ENCODE data around the gene NUP210.
"Not testable (repeated sequence)": the region's sequence is repeated elsewhere in the genome, so short reads cannot be mapped to it uniquely, and the experiment has no call there.

NUP210 gene

DNA sequence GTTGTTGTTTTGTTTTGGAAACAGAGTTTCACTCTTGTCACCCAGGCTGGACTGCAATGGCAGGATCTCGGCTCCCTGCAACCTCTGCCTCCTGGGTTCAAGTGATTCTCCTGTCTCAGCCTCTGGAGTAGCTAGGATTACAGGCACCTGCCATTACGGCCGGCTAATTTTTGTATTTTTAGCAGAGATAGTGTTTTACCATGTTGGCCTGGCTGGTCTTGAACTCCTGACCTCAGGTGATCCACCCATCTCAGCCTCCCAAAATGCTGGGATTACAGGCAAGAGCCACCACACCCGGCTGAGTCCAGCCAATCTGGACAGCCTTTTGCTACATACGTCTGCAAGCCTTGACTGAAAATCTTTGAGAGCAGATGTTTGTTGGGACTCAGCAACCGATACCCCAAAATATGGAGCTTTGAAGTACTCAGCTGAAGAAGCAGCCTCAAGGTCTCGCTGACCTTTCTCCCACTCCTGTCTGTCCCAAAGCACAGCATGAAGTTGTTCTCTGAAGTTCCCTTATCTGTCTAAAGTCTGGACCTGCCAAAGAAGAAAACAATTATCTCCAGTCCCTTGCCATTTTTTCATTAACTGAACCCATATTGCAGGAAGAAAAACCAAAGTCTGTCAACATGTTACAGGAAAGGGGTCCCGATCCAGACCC lies 9.6 kb upstream of the NUP210 start:
- DNase-seq, result no peak

DNA sequence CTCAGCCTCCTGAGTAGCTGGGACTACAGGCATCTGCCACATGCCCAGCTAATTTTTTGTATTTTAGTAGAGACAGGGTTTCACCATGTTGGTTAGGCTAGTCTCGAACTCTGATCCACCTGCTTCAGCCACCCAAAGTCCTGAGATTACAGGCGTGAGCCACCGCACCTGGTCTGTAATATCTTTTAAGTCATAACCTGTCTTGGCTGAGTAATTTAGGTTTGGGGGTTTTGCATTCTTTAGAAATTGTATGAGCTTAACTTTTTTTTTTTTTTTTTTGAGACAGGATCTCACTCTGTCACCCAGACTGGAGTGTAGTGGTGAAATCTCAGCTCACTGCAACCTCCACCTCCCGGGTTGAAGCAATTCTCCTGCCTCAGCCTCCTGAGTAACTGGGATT lies 8.6 kb upstream of the NUP210 start:
- not testable (repeated sequence) for DNase-seq

DNA sequence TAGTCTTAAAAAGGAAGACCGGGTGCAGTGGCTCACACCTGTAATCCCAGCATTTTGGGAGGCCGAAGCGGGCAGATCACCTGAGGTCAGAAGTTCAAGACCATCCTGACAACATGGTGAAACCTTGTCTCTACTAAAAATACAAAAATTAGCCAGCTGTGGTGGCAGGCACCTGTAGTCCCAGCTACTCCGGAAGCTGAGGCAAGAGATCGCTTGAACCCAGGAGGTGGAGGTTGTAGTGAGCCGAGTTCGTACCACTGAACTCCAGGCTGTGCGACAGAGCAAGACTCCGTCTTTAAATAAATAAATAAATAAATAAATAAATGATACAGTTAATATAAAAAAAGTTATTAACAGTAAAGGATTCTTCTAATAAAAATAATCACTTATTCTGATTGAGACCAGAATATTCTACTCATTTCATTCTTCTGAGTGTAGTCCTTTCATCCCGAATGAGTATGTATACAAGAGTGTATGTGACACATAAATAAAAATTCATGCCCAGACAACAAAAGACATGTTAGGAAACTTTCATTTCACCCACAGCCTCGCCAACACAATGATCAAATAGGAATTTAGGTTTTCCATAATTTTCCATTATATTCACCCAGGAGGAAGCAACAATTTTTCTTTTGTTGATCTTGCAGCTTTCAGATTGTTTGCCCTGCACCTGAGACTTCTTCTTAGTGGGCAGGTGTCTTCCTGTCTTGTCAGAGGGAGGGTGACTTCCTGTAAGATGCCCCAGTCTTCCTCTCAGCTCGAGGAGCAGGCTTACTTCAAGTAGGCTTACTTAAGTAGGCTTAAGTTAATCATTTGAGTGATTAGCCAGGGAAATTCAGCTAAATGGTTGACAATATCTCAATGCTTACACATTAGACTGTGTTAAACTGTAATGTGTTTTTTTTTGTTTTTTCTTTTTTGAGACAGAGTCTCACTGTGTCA lies 7.8 kb upstream of the NUP210 start:
- no peak for DNase-seq

DNA sequence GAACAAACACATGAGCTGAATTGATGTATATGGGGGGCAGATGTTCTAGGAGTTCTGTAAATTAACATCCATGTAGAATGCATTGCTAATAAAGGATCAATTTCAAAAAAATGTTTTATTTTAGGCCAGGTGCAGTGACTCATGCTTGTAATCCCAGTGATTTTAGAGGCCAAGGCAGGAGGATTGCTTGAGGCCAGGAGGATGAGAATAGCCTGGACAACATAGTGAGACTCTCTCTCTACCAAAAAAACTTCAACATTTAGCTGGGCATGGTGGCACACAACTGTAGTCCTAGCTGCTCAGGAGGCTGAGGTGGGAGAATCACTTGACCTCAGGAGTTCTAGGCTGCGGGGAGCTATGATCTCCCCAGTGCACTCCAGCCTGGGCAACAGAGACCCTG lies 6.5 kb upstream of the NUP210 start:
- no peak for DNase-seq

DNA sequence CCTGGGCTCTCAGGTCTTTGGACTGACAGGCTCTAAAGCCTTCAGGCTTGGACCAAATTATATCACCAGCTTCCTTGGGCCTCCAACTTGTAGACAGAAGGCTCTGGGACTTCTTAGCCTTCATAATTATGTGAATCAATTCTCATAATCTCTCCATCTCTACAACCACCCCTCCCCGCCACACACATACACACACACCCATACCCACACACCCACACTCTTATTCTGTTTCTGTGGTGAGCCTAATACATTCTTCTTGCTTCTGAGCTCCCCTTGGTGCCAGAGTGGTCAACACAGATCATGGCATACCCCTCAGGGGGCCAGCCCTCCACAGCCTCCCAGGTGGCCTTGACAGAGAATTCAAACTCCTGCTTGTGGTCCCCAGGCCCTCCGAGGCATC lies 5.6 kb upstream of the NUP210 start:
- no peak for DNase-seq

DNA sequence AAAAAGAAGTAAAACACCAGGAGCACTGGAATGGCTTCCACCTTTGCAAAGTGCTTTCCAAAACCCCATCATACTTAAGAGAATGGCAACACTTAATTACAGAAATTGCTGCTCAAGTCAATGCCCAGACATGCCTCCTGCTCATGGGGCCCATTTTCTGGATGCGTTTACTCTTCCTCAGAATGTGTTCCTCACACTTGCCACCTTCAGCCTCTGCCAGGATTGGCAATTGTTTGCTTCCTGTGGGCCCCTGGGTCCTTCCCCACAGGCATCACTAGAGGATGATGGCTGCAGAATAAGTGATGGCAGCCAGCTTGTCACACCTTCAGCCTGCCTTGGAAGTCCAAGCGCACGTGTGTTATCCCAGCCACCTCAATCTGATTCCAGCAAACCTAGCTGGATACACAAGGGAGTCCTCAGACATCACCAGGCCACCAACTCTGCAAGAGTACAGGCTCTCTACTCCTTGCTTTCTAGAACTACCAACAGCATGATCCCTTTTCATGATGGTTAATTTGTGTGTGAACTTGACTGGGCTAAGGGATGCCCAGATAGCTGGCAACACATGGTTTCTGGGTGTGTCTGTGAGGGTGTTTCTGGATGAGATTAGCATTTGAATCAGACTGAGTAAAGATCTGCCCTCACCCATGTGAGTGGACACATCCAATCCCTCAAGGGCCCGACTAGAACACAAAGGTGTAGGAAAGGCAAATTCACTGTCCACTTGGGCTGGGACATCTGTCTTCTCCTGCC lies 4.9 kb upstream of the NUP210 start:
- no peak for DNase-seq

DNA sequence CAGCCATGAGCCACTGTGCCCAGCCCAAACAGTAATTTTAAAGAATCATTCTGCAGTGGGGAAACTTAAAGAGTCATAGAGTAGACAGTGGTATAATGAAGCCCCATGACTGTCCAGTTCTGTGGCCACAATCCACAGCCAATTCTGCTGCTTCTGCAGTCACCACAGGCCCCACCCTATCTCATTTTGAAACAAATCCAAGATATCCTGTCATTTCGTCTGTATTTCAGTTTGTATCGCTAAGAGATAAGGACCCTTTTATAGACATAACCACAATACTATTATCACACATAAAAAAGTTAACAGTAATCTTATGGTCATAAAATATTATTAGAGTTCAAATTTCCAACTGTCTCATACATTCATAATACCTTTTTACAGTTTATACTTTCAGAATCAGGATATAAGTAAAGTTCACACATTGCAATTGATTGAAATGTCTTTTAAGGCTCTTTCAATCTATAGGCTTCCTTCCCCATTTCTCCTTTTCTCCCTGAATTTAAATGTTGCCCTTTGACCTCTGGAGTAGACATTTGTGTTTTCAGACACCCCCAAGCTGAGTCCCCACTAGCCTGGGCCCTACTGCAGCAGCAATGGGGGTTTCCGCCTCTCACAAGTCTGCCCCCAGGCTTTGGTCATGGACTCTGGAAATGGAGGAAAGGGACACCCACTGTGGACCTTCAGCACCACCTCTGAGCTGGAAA lies 4.2 kb upstream of the NUP210 start:
- no peak for DNase-seq

DNA sequence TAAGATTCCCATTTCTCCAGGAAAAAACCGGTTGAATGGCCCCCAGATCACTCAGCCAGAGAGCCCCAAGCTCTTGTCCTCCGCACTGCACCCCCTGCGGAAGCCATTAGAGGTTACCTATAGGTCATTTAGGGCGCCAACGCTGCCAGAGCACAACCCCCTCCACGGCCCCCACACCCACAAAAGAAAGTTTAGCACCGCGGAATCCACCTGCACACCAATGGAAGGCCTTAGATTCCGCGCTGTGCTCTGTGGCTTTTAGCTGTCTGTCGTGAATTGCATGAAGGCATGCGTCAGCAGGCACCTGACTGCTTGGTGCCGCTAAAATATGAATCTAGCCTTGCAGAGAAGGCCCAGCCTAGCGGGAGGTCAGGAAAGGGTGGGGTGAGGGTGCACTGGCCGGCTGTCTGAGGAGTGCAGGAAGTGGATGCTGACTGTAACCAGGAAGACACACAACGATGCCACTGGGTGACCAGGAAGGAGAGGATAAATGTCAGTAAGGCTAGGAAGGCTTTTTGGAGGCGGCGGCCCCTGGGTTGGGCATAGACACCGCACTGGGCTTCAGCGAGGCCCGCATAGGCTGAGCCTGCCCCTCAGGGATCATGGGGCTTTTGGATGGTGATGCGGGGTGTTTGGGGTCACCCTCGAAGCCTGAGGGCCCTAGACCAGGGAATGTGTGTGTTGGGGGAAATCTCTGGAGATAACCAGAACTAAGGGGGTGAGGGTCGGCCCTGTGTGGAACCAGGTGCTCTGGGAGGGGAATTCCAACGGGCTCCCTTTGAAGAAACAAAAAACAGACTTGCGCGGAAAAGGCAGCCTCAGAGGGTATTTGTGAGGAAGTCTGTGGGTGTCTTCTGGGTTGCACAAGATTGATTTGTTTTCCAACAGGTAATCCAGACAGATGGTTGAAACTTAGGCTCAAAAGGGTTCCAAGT lies 976 bp upstream of the NUP210 start:
- DNase-seq, result peak; percentile 80

DNA sequence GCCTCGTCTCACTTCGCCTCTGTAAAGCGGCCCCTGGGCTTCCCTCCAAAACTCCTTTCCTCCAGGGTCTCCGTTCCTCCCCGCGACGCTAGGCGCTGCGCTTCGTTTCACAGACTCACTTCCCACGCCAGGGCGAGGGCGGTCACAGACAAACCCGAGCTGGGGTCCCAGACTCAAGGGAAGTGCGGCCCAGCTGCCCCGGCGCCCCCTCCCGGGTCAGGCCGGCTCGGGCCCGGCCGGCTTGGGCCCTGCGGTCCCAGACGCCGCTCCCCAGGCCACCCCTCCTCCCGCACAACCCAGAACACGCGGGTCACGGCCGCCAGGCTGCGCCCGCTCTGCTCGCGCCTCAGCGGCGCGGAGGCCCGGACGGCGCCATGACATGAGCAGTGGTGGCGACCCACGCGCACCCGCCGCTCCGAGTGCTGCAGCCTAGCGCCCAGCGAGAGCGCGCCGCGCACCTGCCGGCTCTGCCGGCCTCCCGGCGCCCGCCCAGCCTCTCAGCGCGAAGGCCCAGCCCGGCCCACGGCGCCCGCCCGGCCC lies 547 bp downstream of the NUP210 start:
- DNase-seq, result peak; percentile 64

DNA sequence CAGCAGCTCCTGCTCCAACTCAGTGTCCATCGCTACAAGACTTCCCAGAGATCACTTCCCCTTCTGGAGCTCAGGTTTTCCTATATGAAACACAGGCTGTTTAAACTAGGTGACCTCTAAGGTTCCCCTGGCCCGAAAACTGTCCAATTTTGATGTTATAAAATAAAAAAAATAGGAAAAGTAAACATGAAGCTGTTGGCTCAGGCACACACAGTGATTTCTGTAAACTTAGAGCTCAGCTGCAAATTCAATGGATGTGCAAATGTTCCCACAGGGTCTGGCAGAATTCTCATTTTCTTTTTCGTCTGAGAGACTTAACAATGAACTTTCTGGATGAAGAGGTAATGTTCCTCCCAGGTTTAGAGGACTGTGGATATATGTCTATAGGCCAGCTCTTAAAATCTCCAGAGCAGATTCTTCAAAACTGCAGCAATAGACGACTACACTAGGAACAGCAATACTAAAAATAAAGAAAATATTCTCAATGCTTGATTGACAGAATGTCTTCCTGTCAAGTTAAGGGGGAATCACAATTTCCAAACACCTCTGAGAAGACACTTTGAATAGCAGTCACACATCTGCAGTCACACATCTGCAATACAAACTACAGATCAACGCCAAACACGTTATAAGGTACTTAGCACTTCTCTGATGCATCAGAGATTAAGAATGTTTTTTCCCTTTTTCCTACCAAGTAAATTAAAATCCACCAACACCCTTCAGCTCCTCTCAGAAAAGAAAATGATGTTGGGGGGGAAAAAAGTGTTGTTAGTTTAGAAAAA lies 2.8 kb downstream of the NUP210 start:
- DNase-seq, result no peak

DNA sequence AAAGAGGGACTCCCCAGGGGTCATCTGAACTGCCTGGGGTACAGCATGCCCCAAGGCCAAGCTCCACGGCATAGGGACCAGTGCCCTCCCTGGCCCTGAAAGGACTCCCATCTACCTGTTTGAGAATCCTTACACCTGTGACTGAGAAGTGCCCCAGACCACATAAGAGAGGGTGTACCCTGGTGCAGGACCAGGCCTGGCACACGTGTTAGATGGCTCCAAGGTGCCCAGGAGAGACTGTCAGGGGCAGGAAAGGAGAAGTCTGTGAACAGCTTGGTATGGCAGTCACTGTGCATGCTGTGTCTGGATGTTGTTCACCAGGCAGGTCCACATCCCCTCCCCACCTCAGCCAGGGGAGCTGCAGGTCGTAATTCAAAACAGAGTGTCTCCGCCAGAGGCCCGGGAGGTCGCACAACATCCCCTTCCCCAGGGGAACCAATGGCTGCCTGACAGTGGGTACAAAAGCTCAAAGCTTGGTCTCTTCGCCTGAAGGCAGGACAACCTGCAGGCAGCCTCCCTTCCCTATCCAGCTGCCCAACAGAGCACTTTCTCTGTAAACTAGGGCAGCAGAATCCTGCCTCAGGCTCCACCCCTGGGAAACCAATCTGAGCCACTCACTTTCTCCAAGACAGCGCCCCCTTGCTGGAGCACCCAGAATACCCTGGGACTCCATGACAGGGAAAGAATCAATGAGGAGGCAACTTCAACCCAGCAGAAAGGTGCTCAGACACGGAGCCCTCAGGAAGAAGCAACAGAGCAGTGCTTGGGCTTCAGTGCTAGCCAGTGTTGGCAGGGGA lies 3.9 kb downstream of the NUP210 start:
- peak; percentile 24 for DNase-seq

DNA sequence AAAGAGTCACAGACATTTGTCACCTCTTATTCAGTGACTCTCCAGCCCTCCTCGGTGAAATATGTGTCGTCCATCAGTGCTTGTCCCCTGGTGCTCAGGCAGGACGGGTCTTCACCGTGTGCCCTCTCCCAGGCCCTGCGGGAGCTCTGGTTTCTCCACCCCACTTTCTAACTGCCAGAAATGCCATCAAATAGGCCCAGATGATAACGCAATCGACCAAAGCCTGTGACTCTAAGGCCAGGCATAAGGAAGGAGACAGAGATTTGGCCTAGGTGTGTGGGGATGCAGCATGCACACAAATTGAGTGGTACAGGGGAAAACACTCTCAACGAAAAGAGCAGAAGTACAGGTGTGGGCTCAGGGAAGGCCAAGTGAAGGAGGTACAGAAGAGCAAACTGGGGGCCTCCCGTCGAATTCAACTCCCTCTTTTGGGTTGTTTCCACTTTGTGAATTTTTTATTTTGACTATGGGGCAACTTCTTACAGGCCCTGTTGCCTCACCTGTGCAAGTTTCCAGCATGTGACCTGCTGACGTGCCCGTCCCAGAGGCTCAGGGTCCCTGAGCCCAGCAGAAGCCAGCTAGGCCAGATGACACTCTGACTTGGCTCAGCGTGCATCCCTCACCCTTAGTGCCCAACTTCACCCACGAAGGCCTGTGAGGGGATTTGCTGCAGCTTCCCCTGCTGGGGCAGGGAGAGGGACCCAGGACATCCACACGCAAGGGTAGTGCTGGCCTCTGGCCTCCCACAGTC lies 4.7 kb downstream of the NUP210 start:
- DNase-seq, result no peak

DNA sequence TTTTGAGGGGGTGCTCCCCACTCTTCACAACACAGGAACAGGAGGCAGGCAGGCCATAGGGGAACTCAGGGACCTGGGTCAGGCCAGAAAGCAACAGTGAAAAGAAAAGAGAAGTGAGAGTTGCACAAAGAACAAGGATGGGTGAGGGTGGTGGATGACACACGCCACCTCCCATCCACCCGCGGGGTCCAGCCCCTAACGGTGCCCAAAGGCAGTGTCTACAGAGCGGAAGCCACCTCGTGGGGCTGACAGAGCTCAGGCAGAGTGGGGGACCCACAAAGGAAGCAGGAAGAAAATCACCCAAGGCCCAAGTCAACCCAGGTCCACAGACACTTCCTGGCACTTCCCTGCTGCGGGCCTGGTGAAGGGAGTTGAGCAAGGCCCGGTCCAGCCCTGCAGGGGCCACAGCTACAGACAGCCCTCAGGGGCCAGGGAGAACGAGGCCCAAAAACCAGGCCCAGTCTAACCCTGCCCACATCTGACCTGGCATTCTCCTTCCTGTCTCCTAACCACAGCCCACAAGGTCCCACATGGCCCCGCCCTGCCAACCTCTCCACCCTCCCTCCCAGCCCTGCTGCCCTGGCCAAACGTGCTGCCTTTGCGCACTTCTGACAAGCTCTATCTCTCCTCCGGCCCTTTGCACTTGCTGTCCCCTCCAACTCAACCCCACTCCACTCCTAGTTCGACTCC lies 5.9 kb downstream of the NUP210 start:
- DNase-seq, result peak; percentile 59

DNA sequence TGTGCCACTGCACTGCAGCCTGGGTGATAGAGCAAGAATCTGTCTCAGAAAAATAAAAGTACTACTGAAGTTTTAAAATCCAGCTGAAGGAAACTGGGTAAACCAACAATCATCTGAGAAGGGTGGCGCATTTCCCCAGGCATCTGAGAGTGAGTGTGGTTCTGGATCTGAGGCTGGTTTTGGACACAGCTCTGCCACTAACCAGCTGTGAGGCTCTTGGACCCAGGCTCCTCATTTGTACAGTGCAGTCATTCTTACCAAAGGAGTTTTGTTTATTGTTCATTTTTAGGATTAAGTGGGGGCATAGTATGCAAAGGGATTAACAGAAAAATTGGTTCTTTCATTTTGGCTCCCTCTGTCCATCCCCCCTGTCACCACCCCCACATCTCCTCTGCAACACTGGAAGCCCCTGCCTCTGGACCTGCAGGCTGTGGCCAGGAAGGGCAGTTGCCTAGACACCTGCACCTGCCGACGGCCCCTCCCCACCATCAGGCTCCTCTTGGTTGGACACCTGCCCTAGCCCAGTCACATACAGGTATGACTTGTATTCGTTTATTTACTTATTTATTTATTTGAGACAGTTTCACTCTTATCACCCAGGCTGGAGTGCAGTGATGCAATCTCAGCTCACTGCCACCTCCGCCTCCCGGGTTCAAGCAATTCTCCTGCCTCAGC lies 8.8 kb downstream of the NUP210 start:
- no peak for DNase-seq

DNA sequence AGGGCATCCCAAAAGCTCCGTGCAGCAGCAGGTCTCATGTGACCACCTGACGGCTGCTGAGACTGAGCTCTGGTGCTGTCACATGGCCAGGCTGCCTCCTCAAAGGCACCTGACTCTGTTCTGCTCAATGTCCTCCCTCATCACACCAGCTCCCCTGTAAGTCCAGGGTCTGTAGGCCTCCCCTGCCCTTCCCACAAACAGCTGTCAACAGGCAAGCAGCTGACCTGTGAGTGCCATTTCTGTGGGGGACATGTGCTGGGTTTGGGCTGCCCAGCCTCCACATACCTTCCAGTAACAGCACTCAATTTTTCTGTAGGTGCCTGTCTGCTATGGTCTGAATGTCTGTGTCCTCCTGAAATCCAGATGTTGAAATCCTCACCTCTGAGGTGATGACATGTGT lies 11.2 kb downstream of the NUP210 start:
- DNase-seq, result no peak

DNA sequence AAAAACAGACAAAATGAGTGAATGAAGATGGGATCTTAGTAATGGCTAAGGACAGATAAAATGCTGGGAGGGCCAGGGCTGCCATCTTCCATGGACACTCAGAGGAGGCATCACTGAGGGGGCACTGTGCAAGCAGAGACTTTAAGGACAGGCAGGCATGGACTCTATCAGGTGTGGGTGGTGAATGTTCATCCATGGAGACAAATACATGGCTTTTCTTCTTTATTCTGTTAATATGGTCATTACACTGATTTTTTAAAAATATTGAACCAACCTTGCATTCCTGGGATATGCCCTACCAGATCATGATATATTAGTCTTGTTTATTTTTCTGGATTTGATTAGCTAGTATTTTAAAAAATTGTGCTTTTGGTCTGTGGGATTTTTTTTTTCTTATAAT lies 12.2 kb downstream of the NUP210 start:
- DNase-seq, result no peak

DNA sequence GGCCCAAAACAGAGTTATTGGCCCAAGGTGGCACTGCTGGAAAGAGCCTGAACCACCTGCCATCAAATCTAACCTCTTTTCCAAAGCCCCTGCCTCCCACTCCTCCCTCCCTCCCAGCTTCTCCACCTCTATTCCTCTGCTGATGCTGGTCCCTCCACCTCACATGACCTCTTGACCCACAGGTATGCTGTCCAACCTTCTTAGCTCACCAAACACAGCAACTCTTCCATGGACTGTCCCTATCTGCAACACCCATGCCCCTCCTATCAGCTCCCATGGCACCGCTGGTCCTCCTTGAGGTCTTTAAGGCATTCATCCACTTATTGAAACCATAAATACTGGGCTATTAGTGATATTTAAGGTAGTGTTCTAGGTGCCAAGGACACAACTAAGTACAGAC lies 12.6 kb downstream of the NUP210 start:
- DNase-seq, result no peak

DNA sequence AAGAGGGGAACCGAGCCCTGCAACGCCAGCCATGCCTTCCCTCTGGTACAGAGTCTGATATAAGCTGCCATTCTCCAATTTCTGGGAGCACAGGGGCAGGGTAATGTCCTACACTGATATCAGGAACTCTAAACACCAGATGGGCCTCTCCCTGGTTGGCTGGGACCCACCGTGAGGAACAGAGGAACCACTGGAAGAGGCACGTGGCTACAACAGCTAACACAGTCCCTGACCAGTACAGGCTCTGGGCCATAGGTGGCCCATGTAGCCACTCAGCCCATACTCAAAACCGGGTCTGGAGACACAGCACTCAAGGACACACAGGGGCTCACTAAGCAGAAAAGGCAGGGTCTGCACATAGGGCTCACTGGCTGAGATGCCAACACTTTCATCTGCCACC lies 13.9 kb downstream of the NUP210 start:
- no peak for DNase-seq

Data from activated CD4-positive, alpha-beta T cell treated with anti-CD3 and anti-CD28 coated beads, Interleukin-2, amount 50 U/mL, for 1 hour (primary cell).